ENCODE measurements around the gene KLRK1.
"Not testable (repeated sequence)": the region's sequence is repeated elsewhere in the genome, so short reads cannot be mapped to it uniquely, and the experiment has no call there.

KLRK1 gene

DNA sequence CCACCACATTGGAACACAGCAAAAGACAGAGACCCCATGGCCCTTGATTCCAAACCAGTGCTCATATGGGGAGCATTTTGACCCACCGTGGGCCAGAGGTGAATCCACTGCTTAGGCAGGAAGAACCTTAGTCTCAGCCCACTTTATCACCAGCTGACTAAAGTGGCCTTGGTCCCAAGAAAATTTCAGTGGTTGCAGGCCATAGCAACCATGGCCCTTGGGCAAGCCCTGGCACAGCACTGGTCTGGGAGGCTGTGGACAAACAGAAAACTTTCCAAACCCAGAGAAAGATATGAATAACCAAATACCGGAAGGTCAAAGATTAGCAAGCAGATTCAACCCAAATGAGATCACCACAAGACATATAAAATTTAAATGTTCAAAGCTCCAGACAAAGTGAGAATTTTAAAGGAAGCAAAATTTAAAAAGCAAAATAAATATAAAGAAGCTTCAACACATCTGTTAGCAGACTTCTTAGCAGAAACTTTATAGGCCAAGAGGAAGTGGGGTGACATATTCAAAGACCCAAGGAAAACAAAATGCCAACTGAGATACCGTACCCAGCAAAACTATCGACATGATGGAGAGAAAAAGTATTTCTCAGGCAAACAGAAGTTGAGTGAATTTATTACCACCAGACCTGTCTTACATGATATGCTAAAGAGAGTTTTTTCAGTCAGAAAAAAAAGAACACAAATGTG lies 7.8 kb downstream of the KLRK1 start:
- no peak for TF ChIP-seq CTCF (IDR thresholded peaks at IDR 0.05; ENCODE audit: low read depth, low read length, missing control alignments)
- no peak for DNase-seq (ENCODE audit: low read depth)
- H3K4me3 ChIP-seq (ENCODE audit: low read depth, low read length) = no peak overlapping the region

- not testable (repeated sequence) for H3K4me3 ChIP-seq (ENCODE audit: low read depth, low read length); DNase-seq (ENCODE audit: low read depth)
These were observed 11.1 kb downstream of the KLRK1 start for GRCh38 chr12:10378737-10379136.

DNA sequence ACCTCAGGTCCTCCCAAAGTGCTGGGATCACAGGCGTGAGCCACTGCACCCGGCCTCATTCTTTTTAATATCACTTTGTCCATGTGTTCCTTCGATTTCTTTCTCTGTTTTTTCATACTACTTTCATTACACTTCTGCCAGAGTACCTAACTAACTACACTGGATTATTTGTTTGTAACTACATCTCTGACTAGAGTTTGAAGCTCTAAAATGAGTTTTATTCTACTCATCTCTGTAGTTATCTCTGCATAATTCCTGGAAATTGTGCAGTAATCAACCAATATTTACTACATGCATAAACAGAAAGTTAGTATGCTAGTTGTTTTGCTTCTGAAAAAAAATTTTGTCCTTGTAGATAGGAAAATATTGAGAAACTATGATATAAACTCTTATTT lies 15.2 kb downstream of the KLRK1 start:
- no peak for DNase-seq (ENCODE audit: low read depth)
- H3K4me3 ChIP-seq (ENCODE audit: low read depth, low read length) = no peak overlapping the region
- TF ChIP-seq CTCF (IDR thresholded peaks at IDR 0.05; ENCODE audit: low read depth, low read length, missing control alignments) = no peak

GRCh38 chr12:10372559-10372958 lies 17.3 kb downstream of the KLRK1 start:
- H3K4me3 ChIP-seq (ENCODE audit: low read depth, low read length) = no peak overlapping the region
- DNase-seq (ENCODE audit: low read depth) = no peak
- no peak for TF ChIP-seq CTCF (IDR thresholded peaks at IDR 0.05; ENCODE audit: low read depth, low read length, missing control alignments)

GRCh38 chr12:10371893-10372535 lies 17.8 kb downstream of the KLRK1 start:
- not testable (repeated sequence) for H3K4me3 ChIP-seq (ENCODE audit: low read depth, low read length)

GRCh38 chr12:10369557-10370415 lies 20.1 kb downstream of the KLRK1 start:
- H3K4me3 ChIP-seq (ENCODE audit: low read depth, low read length) = no peak overlapping the region
- no peak for TF ChIP-seq CTCF (IDR thresholded peaks at IDR 0.05; ENCODE audit: low read depth, low read length, missing control alignments)
- DNase-seq (ENCODE audit: low read depth) = no peak

More at GRCh38 chr12:10371893-10372535, 17.8 kb downstream of the KLRK1 start:
- DNase-seq (ENCODE audit: low read depth) = not testable (repeated sequence)

GRCh38 chr12:10368206-10369171 lies 21.4 kb downstream of the KLRK1 start:
- no peak for TF ChIP-seq CTCF (IDR thresholded peaks at IDR 0.05; ENCODE audit: low read depth, low read length, missing control alignments)
- no peak for DNase-seq (ENCODE audit: low read depth)
- no peak overlapping the region for H3K4me3 ChIP-seq (ENCODE audit: low read depth, low read length)

DNA sequence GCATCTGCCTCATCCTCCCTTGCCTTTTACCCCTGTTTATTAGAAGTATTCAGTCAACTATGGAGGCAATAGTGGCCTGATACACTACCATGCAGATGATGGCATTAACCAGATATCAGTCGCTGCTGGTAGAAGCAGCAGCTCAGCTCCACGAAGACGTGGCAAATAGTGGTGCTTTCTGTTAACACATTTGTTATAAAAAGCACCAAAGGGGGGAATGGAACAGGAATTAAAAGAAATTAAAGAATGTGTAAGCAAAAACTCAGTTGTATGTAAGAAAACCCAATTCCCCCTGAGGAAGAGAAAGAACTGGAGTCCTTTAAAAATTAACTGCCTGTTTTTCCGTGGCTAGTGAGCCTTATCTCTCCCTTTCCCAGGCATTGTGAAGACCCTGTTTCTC lies 22.1 kb downstream of the KLRK1 start:
- H3K4me3 ChIP-seq (ENCODE audit: low read depth, low read length); DNase-seq (ENCODE audit: low read depth): not testable (repeated sequence)
